ENCODE measurements around the gene BCAS1. TPM values are rescaled to one million over a fixed set of nuclear protein-coding genes. Genes with fewer than 3 reads are reported as not detected.

Gene BCAS1
- total and polyA plus RNA-seq, 2 donors from 2014 or later, result 1.1 to 4.8 TPM

- FAIRE-seq (no peak), DNase-seq (no peak)
- intact Hi-C loops (cut with DNase I), result no loop called here
- Histone ChIP-seq H3K4me3 (ENCODE audit: low read length in 3 of 3) (no peak overlapping the region), H3K4me1 (ENCODE audit: control insufficient read depth in 2 of 3, insufficient read depth in 2 of 3, low read depth in 1 of 3, low read length in 3 of 3) (no peaks in the 10 kb centered on the region), H3K9me3 (ENCODE audit: control insufficient read depth in 2 of 3, insufficient read depth in 1 of 3, low read length in 3 of 3) (no peaks in the 10 kb centered on the region), H3K9ac (ENCODE audit: low read length in 3 of 3) (no peak overlapping the region), H3K27me3 (ENCODE audit: control insufficient read depth, insufficient read depth, low read length) (no peaks in the 10 kb centered on the region), H3K27ac (ENCODE audit: low read depth in 2 of 2, low read length in 2 of 2) (no peak overlapping the region), H3K36me3 (ENCODE audit: control insufficient read depth in 2 of 3, insufficient read depth in 3 of 3, low read length in 3 of 3) (no peaks in the 10 kb centered on the region)
- TF ChIP-seq, protein P1, sequence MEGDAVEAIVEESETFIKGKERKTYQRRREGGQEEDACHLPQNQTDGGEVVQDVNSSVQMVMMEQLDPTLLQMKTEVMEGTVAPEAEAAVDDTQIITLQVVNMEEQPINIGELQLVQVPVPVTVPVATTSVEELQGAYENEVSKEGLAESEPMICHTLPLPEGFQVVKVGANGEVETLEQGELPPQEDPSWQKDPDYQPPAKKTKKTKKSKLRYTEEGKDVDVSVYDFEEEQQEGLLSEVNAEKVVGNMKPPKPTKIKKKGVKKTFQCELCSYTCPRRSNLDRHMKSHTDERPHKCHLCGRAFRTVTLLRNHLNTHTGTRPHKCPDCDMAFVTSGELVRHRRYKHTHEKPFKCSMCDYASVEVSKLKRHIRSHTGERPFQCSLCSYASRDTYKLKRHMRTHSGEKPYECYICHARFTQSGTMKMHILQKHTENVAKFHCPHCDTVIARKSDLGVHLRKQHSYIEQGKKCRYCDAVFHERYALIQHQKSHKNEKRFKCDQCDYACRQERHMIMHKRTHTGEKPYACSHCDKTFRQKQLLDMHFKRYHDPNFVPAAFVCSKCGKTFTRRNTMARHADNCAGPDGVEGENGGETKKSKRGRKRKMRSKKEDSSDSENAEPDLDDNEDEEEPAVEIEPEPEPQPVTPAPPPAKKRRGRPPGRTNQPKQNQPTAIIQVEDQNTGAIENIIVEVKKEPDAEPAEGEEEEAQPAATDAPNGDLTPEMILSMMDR (IDR thresholded peaks at IDR 0.05; ENCODE audit: borderline replicate concordance, extremely low read depth, insufficient read depth), result no peak
Observed at GRCh38 chr20:54023406-54023805, 47.0 kb downstream of the BCAS1 start.

- no peak overlapping the region for H3K4me3 ChIP-seq (ENCODE audit: low read length in 3 of 3)
- H3K4me1 ChIP-seq (ENCODE audit: control insufficient read depth in 2 of 3, insufficient read depth in 2 of 3, low read depth in 1 of 3, low read length in 3 of 3), result no peaks in the 10 kb centered on the region
- no peaks in the 10 kb centered on the region for H3K9me3 ChIP-seq (ENCODE audit: control insufficient read depth in 2 of 3, insufficient read depth in 1 of 3, low read length in 3 of 3)
- TF ChIP-seq, protein P1 (IDR thresholded peaks at IDR 0.05; ENCODE audit: borderline replicate concordance, extremely low read depth, insufficient read depth), result no peak
- H3K36me3 ChIP-seq (ENCODE audit: control insufficient read depth in 2 of 3, insufficient read depth in 3 of 3, low read length in 3 of 3), result no peaks in the 10 kb centered on the region
- H3K27me3 ChIP-seq (ENCODE audit: control insufficient read depth, insufficient read depth, low read length), result no peaks in the 10 kb centered on the region
- no peak overlapping the region for H3K9ac ChIP-seq (ENCODE audit: low read length in 3 of 3)
- no peak overlapping the region for H3K27ac ChIP-seq (ENCODE audit: low read depth in 2 of 2, low read length in 2 of 2)
- intact Hi-C loops (cut with DNase I), result no loop called here
- DNase-seq (no peak), FAIRE-seq (no peak)
Observed at GRCh38 chr20:54021446-54022235, 48.8 kb downstream of the BCAS1 start.

- Histone ChIP-seq H3K9me3 (ENCODE audit: control insufficient read depth in 2 of 3, insufficient read depth in 1 of 3, low read length in 3 of 3) (no peaks in the 10 kb centered on the region), H3K36me3 (ENCODE audit: control insufficient read depth in 2 of 3, insufficient read depth in 3 of 3, low read length in 3 of 3) (no peaks in the 10 kb centered on the region), H3K4me3 (ENCODE audit: low read length in 3 of 3) (no peak overlapping the region), H3K9ac (ENCODE audit: low read length in 3 of 3) (no peak overlapping the region), H3K27ac (ENCODE audit: low read depth in 2 of 2, low read length in 2 of 2) (no peak overlapping the region), H3K27me3 (ENCODE audit: control insufficient read depth, insufficient read depth, low read length) (no peaks in the 10 kb centered on the region), H3K4me1 (ENCODE audit: control insufficient read depth in 2 of 3, insufficient read depth in 2 of 3, low read depth in 1 of 3, low read length in 3 of 3) (no peaks in the 10 kb centered on the region)
- DNase-seq (no peak), FAIRE-seq (no peak)
- TF ChIP-seq, protein P1 (IDR thresholded peaks at IDR 0.05; ENCODE audit: borderline replicate concordance, extremely low read depth, insufficient read depth), result no peak
- intact Hi-C loops (cut with DNase I), result no loop called here
Observed at GRCh38 chr20:54020868-54021267, 49.5 kb downstream of the BCAS1 start.
